HepG2 (cell line): ENCODE data around the gene PLIN5. TPM values are rescaled to one million over a fixed set of nuclear protein-coding genes. Genes with fewer than 3 reads are reported as not detected.
A peak's percentile ranks its signal among the peaks of the same experiment; 100 is the strongest.

Experiments used
- AKAP8 ChIP-seq: sonication (generic); formaldehyde crosslinking; IDR thresholded peaks from 2 replicates; pipeline ENCODE4 v1.5.1; 2020; ENCODE audit warnings: mild to moderate bottlenecking, missing genetic modification reagents
- EP300 ChIP-seq, 3 experiments: sonication (generic) in 1 of 3; formaldehyde crosslinking in 1 of 3; IDR thresholded peaks; 2 replicates each; pipeline versions ENCODE4 v1.5.1 to v1.6.1; 2011 to 2020; ENCODE audit warnings: low read depth in 2 of 3, low read length in 2 of 3, borderline replicate concordance in 1 of 3, improper control_type of control experiment in 1 of 3, mild to moderate bottlenecking in 1 of 3, missing genetic modification reagents in 1 of 3, moderate library complexity in 1 of 3
- FOSL2 ChIP-seq: sonication (generic); formaldehyde crosslinking; IDR thresholded peaks from 2 replicates; pipeline ENCODE4 v1.4.0; 2020; ENCODE audit warnings: missing genetic modification reagents
- HNRNPK ChIP-seq: fragments of 200-400 bp; formaldehyde crosslinking; IDR thresholded peaks from 2 replicates; pipeline ENCODE4 v1.6.1; 2018; ENCODE audit warnings: low read length, low read depth, moderate library complexity, mild to moderate bottlenecking; ENCODE audit not compliant: poor library complexity, severe bottlenecking
- MLXIP ChIP-seq: sonication (generic); formaldehyde crosslinking; IDR thresholded peaks from 2 replicates; pipeline ENCODE4 v1.9.0; 2021; ENCODE audit warnings: missing genetic modification reagents, borderline replicate concordance
- PLSCR1 ChIP-seq: sonication (generic); formaldehyde crosslinking; IDR thresholded peaks from 2 replicates; pipeline ENCODE4 v1.5.0; 2020; ENCODE audit warnings: missing genetic modification reagents, mild to moderate bottlenecking, borderline replicate concordance
- POLR2AphosphoS5 ChIP-seq: IDR thresholded peaks from 2 replicates; pipeline ENCODE4 v1.6.1; 2012; ENCODE audit warnings: low read depth, low read length
- TCF7 ChIP-seq: sonication (generic); IDR thresholded peaks from 2 replicates; pipeline ENCODE4 v1.6.1; 2016; ENCODE audit warnings: antibody characterized with exemption, low read depth
- ZKSCAN1 ChIP-seq: fragments of 150-350 bp; IDR thresholded peaks from 2 replicates; pipeline ENCODE4 v1.6.1; 2014; ENCODE audit warnings: low read length
- ZMYM3 ChIP-seq: sonication (generic); formaldehyde crosslinking; IDR thresholded peaks from 2 replicates; pipeline ENCODE4 v1.5.1; 2020; ENCODE audit warnings: mild to moderate bottlenecking, missing genetic modification reagents
- ZNF160 ChIP-seq: sonication (generic); formaldehyde crosslinking; IDR thresholded peaks from 2 replicates; pipeline ENCODE4 v1.8.0; 2022; ENCODE audit warnings: mild to moderate bottlenecking, inconsistent platforms, missing genetic modification reagents
- ZNF234 ChIP-seq: sonication (generic); formaldehyde crosslinking; conservative IDR thresholded peaks from 2 replicates; pipeline ENCODE4 v1.5.1; 2020; ENCODE audit warnings: mild to moderate bottlenecking, missing genetic modification reagents
- ZNF556 ChIP-seq: sonication (generic); formaldehyde crosslinking; IDR thresholded peaks from 2 replicates; pipeline ENCODE4 v1.4.0; 2020; ENCODE audit warnings: mild to moderate bottlenecking, missing genetic modification reagents, borderline replicate concordance
- ZNF574 ChIP-seq: sonication (generic); formaldehyde crosslinking; IDR thresholded peaks from 2 replicates; pipeline ENCODE4 v1.4.0; 2020; ENCODE audit warnings: missing genetic modification reagents
- ZNF598 ChIP-seq: sonication (generic); formaldehyde crosslinking; IDR thresholded peaks from 2 replicates; pipeline ENCODE4 v1.5.1; 2020; ENCODE audit warnings: mild to moderate bottlenecking, missing genetic modification reagents, borderline replicate concordance
- ZNF670 ChIP-seq: sonication (generic); formaldehyde crosslinking; IDR thresholded peaks from 2 replicates; pipeline ENCODE4 v1.8.0; 2022; ENCODE audit warnings: mild to moderate bottlenecking, missing genetic modification reagents, borderline replicate concordance
- ZNF766 ChIP-seq: sonication (generic); formaldehyde crosslinking; IDR thresholded peaks from 2 replicates; pipeline ENCODE4 v1.5.0; 2020; ENCODE audit warnings: missing genetic modification reagents, borderline replicate concordance
- ZSCAN5A ChIP-seq: sonication (generic); formaldehyde crosslinking; IDR thresholded peaks from 2 replicates; pipeline ENCODE4 v1.8.0; 2022; ENCODE audit warnings: mild to moderate bottlenecking, missing genetic modification reagents, borderline replicate concordance
- polyA plus RNA-seq, 8 experiments: library from polyadenylated mRNA; depleted of rRNA in 3 of 8; stranded (reverse) in 7 of 8; unstranded in 1 of 8; fragments of >200 nt; fragmentation: Illumina TruSeq in 4 of 8; extraction: Trizol in 4 of 8; gene quantifications; 2 replicates each; pipeline versions ENCODE4 v1.2.1 to v1.2.3, GENCODE V29; 2011 to 2016; ENCODE audit warnings: low read depth in 4 of 8, missing spikeins in 1 of 8, mixed read lengths in 1 of 8; ENCODE audit not compliant: insufficient read depth in 1 of 8
- total RNA-seq, 5 experiments: library from RNA; depleted of rRNA; stranded (reverse); fragments of >200 nt; fragmentation: Illumina TruSeq; extraction: Trizol; gene quantifications; 2 replicates each; pipeline ENCODE4 v1.2.3, GENCODE V29; 2016; ENCODE audit warnings: low read depth in 1 of 5

The PLIN5 gene
- total and polyA plus RNA-seq, 2 of the 13 experiments (the other 11 are each of a cell fraction or from before 2014, with no cell fraction given), result 1.8 to 4.8 TPM

- TF ChIP-seq EP300 (IDR thresholded peaks at IDR 0.05; ENCODE audit: low read depth in 2 of 2, low read length in 2 of 2) (0 out of 4 replicates have a peak, but pooled peaks of 1 of the 2 experiments have one; percentile 11), EP300 (CRISPR knock-in tag; IDR thresholded peaks at IDR 0.05; ENCODE audit: borderline replicate concordance) (peak; percentile 32; the same call in 1 of the 2 replicates), ZNF766 (CRISPR knock-in tag) (no peak), ZKSCAN1 (peak; percentile 53; the same call in 1 of the 2 replicates), HNRNPK (no peak), ZSCAN5A (CRISPR knock-in tag) (0 out of 2 replicates have a peak, but pooled peaks have one; percentile 54), TCF7 (no peak), AKAP8 (0 out of 2 replicates have a peak, but pooled peaks have one; percentile 82), POLR2AphosphoS5 (0 out of 2 replicates have a peak, but pooled peaks have one; percentile 6), MLXIP (CRISPR knock-in tag) (no peak), ZMYM3 (CRISPR knock-in tag) (peak; percentile 99), FOSL2 (peak; percentile 19), PLSCR1 (CRISPR knock-in tag) (no peak), ZNF234 (CRISPR knock-in tag) (no peak), ZNF556 (CRISPR knock-in tag) (peak; percentile 53; the same call in 1 of the 2 replicates), ZNF670 (CRISPR knock-in tag) (no peak), ZNF160 (CRISPR knock-in tag) (peak; percentile 71; the same call in 1 of the 2 replicates), ZNF574 (CRISPR knock-in tag) (no peak), ZNF598 (no peak)
Observed at GRCh38 chr19:4576016-4576933, 41.3 kb upstream of the PLIN5 start (continued).
